B cell (primary cell): ENCODE data around the gene PPP2R5B. TPM values are rescaled to one million over a fixed set of nuclear protein-coding genes. Genes with fewer than 3 reads are reported as not detected.

ENCODE experiments used
- ATAC-seq: fragments of 200-7000 bp; cut with Tn5 transposase; one replicate; pipeline ENCODE4 v1.10.0; 2021; ENCODE audit warnings: low read depth, mild to moderate bottlenecking, moderate number of reproducible peaks, moderate library complexity
- CTCF ChIA-PET: fragments of 350-600 bp; sonication (Branson Sonifier 250); formaldehyde crosslinking; loops from one replicate; lab custom pipeline; 2021; ENCODE audit warnings: antibody characterized with exemption, inconsistent platforms; lab: Charles Lee
- POLR2A ChIA-PET: fragments of 350-600 bp; sonication (Branson Sonifier 250); formaldehyde crosslinking; loops from one replicate; lab custom pipeline; 2021; ENCODE audit warnings: antibody characterized with exemption; lab: Charles Lee
- DNase-seq: peaks from one replicate; pipeline ENCODE4 v3.0.0; 2013
- H2AFZ ChIP-seq: 2 replicates; pipeline ENCODE4 v1.6.1; 2012; ENCODE audit warnings: mild to moderate bottlenecking, low read depth, low read length; ENCODE audit not compliant: insufficient read depth, poor library complexity, severe bottlenecking
- H3K27ac ChIP-seq, 2 donors: 1 replicate in 1 of 2; 2 replicates in 1 of 2; pipeline ENCODE4 v1.5.1; 2012 to 2013; ENCODE audit warnings: low read length in 2 of 2, mild to moderate bottlenecking in 2 of 2, moderate library complexity in 1 of 2
- H3K27me3 ChIP-seq, 4 experiments: fragments of 200-600 bp in 1 of 4; sonication (generic) in 1 of 4; replicated peaks in 1 of 4; 1 replicate in 2 of 4; 2 replicates in 2 of 4; pipeline versions ENCODE4 v1.6.1 to v1.7.0; 2013 to 2016; ENCODE audit warnings: low read length in 3 of 4, mild to moderate bottlenecking in 2 of 4, mixed read lengths in 1 of 4, moderate library complexity in 1 of 4; ENCODE audit not compliant: insufficient read depth in 4 of 4, control insufficient read depth in 3 of 4; ENCODE audit errors: control extremely low read depth in 1 of 4
- H3K36me3 ChIP-seq, 2 experiments: replicated peaks in 1 of 2; 1 replicate in 1 of 2; 2 replicates in 1 of 2; pipeline versions ENCODE4 v1.6.1 to v1.7.1; 2013; ENCODE audit warnings: low read length in 1 of 2; ENCODE audit not compliant: insufficient read depth in 2 of 2, control insufficient read depth in 1 of 2; ENCODE audit errors: control extremely low read depth in 1 of 2, extremely low read depth in 1 of 2
- H3K4me1 ChIP-seq, 2 donors: fragments of 200-600 bp in 1 of 2; sonication (generic) in 1 of 2; 1 replicate in 1 of 2; 2 replicates in 1 of 2; pipeline versions ENCODE4 v1.5.1 to v1.6.1; 2013 to 2017; ENCODE audit warnings: low read length in 2 of 2; ENCODE audit not compliant: control insufficient read depth in 2 of 2, insufficient read depth in 2 of 2
- H3K4me2 ChIP-seq: replicated peaks from 2 replicates; pipeline ENCODE3; 2012; ENCODE audit warnings: mild to moderate bottlenecking, low read depth, low read length; ENCODE audit not compliant: poor library complexity, severe bottlenecking
- H3K4me3 ChIP-seq, 5 experiments: fragments of 200-600 bp in 1 of 5; sonication (generic) in 1 of 5; 1 replicate in 3 of 5; 2 replicates in 2 of 5; pipeline versions ENCODE4 v1.5.1 to v1.7.0; 2011 to 2016; ENCODE audit warnings: low read length in 4 of 5, mild to moderate bottlenecking in 4 of 5, low read depth in 2 of 5, control low read depth in 1 of 5, moderate library complexity in 1 of 5; ENCODE audit not compliant: insufficient read depth in 1 of 5; ENCODE audit errors: control extremely low read depth in 1 of 5, extremely low read depth in 1 of 5
- H3K79me2 ChIP-seq: fragments of 200-600 bp; sonication (generic); one replicate; pipeline ENCODE4 v1.6.0; 2016; ENCODE audit warnings: low read length; ENCODE audit not compliant: control insufficient read depth, insufficient read depth
- H3K9ac ChIP-seq: fragments of 200-600 bp; sonication (generic); 2 replicates; pipeline ENCODE4 v1.6.1; 2017; ENCODE audit warnings: mild to moderate bottlenecking, low read length, moderate library complexity
- H3K9me3 ChIP-seq, 3 donors: one replicate each; pipeline versions ENCODE4 v1.6.1 to v1.7.1; 2013; ENCODE audit warnings: low read length in 2 of 3; ENCODE audit not compliant: control insufficient read depth in 2 of 3, insufficient read depth in 1 of 3; ENCODE audit errors: control extremely low read depth in 1 of 3
- H4K20me1 ChIP-seq: 2 replicates; pipeline ENCODE4 v1.6.0; 2012; ENCODE audit warnings: mild to moderate bottlenecking, low read length; ENCODE audit not compliant: insufficient read depth, control insufficient read depth, poor library complexity, severe bottlenecking
- H3K27ac Mint-ChIP-seq: one replicate; pipeline ENCODE4 v1.8.0; 2021; ENCODE audit warnings: mixed read lengths
- H3K27me3 Mint-ChIP-seq: one replicate; pipeline ENCODE4 v1.8.0; 2021; ENCODE audit warnings: mixed read lengths
- H3K4me1 Mint-ChIP-seq: one replicate; pipeline ENCODE4 v1.8.0; 2021; ENCODE audit warnings: mixed read lengths
- H3K4me3 Mint-ChIP-seq: one replicate; pipeline ENCODE4 v1.8.0; 2021; ENCODE audit warnings: mixed read lengths
- H3K9me3 Mint-ChIP-seq: one replicate; pipeline ENCODE4 v1.8.0; 2022; ENCODE audit warnings: mixed read lengths; ENCODE audit not compliant: insufficient read depth
- EZH2 ChIP-seq: IDR thresholded peaks from 2 replicates; pipeline ENCODE4 v1.6.1; 2012; ENCODE audit warnings: borderline replicate concordance, low read depth, mild to moderate bottlenecking, moderate library complexity, low read length; ENCODE audit not compliant: insufficient read depth, poor library complexity, severe bottlenecking
- WGBS: methylation state at CpG from one replicate; pipeline ENCODE4 v1.1.5; 2013; ENCODE audit warnings: missing lambda C conversion rate; ENCODE audit not compliant: insufficient coverage; 5-methylcytosine and 5-hydroxymethylcytosine counted together
- intact Hi-C: fragments of 100-400 bp; cut with micrococcal nuclease; formaldehyde crosslinking; loops from one replicate; pipeline ENCODE4 v1.10.0; 2022
- polyA plus RNA-seq: library from polyadenylated mRNA; depleted of rRNA; stranded (reverse); fragments of >200 nt; gene quantifications from 2 replicates; pipeline ENCODE4 v1.2.3, GENCODE V29; 2012
- total RNA-seq, 2 donors: library from RNA; stranded (reverse); fragments of 120-200 nt in 1 of 2; gene quantifications; 1 replicate in 1 of 2; 2 replicates in 1 of 2; pipeline versions ENCODE4 v1.2.3 to v1.2.4, GENCODE V29; 2013 to 2022
- TF ChIP-seq, protein P1 (sequence below): fragments of 200-600 bp; IDR thresholded peaks from one replicate; pipeline ENCODE4 v1.8.0; 2022; ENCODE audit warnings: antibody characterized with exemption, mild to moderate bottlenecking

Gene PPP2R5B
- total and polyA plus RNA-seq, 2 donors (not counting 1 experiment from before 2014, with no cell fraction given), result 22.6 to 30.5 TPM

DNA sequence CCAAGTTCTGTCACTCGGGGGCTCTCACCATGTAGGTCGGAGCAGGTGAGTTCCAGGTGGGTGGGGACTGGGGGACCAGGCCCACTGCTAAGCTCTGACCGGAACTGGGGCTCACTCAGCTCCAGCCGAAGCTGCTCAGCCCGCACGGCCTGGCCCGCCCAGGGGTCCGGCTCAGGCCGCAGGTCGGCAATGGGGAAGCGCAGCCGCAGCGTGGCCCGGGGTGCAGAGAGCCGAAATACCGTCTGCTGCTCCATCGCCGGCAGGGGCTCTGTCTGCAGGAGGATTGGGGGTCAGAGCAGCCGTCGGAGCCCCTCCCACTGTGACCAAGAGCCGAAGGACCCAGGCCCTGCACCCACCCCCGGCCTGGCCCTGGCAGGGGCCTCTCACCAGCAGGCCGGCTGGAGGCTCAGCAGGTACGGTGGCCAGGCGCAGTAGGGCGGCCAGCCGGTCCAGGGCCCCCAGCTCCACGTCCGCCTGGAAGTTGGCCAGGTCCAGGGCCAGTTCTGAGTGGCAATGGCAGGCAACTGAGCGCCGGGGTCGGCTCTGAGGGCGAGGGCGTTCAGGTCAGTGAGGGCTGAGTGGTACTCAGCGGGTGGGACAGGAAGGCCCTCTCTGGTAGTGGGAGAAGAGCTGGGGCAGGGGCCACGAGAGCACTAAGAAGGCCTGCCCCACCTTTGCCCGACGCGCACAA lies 14.7 kb upstream of the PPP2R5B start:
- TF ChIP-seq, protein P1, sequence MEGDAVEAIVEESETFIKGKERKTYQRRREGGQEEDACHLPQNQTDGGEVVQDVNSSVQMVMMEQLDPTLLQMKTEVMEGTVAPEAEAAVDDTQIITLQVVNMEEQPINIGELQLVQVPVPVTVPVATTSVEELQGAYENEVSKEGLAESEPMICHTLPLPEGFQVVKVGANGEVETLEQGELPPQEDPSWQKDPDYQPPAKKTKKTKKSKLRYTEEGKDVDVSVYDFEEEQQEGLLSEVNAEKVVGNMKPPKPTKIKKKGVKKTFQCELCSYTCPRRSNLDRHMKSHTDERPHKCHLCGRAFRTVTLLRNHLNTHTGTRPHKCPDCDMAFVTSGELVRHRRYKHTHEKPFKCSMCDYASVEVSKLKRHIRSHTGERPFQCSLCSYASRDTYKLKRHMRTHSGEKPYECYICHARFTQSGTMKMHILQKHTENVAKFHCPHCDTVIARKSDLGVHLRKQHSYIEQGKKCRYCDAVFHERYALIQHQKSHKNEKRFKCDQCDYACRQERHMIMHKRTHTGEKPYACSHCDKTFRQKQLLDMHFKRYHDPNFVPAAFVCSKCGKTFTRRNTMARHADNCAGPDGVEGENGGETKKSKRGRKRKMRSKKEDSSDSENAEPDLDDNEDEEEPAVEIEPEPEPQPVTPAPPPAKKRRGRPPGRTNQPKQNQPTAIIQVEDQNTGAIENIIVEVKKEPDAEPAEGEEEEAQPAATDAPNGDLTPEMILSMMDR, result no peak
- no peak for TF ChIP-seq EZH2
- no peaks in the 10 kb centered on the region for H3K79me2 ChIP-seq
- intact Hi-C loops, result loop anchor here (10.0 kb wide), 1 partner anchor 205 kb away; the partner anchor contains the start of genes TM7SF2 and ZNHIT2
- Mint-ChIP-seq H3K4me3 (no peak overlapping the region), H3K27ac (no peak overlapping the region), H3K27me3 (no peaks in the 10 kb centered on the region), H3K4me1 (peaks cover 4% of the 10 kb centered on the region), H3K9me3 (no peaks in the 10 kb centered on the region)
- ATAC-seq, result no peak
- no peaks in the 10 kb centered on the region for H3K4me1 ChIP-seq
- no peak overlapping the region for H3K9ac ChIP-seq
- ChIA-PET CTCF (interaction anchor here (1.7 kb wide), 1 partner anchor 87 kb away, joined by 4 read pairs; the partner anchor contains the start of gene BATF2), POLR2A (interaction anchor here (0.6 kb wide), 1 partner anchor 18 kb away, joined by 4 read pairs; no protein-coding TSS in a partner anchor)
- no peak overlapping the region for H3K27ac ChIP-seq
- H4K20me1 ChIP-seq, result no peaks in the 10 kb centered on the region
- no peak overlapping the region for H3K4me3 ChIP-seq
- no peaks in the 10 kb centered on the region for H3K9me3 ChIP-seq
- DNase-seq, result no peak
- peaks cover 0 to 80% of the 10 kb centered on the region in 2 experiments for H3K36me3 ChIP-seq
- H3K4me2 ChIP-seq, result no peak overlapping the region
- WGBS, result 95% methylated on average over 39 of the region's 39 CpGs
- no peaks in the 10 kb centered on the region for H3K27me3 ChIP-seq
- no peak overlapping the region for H2AFZ ChIP-seq
